Measurements from ENCODE around the gene MEG3.

GRCh38 chr14:100782516-100783320 is 43.2 kb upstream of the MEG3 start:
- TF ChIP-seq EP300 (IDR thresholded peaks at IDR 0.05) = no peak
- TF ChIP-seq CTCF (IDR thresholded peaks at IDR 0.05) = no peak
- TF ChIP-seq POLR2A (IDR thresholded peaks at IDR 0.05) = no peak
